ENCODE data around the gene TRMT44. TPM values are rescaled to one million over a fixed set of nuclear protein-coding genes. Genes with fewer than 3 reads are reported as not detected.

TRMT44 gene
- total and polyA plus RNA-seq, 2 donors (not counting 1 experiment from before 2014, with no cell fraction given) = 13.3 to 37.4 TPM

DNA sequence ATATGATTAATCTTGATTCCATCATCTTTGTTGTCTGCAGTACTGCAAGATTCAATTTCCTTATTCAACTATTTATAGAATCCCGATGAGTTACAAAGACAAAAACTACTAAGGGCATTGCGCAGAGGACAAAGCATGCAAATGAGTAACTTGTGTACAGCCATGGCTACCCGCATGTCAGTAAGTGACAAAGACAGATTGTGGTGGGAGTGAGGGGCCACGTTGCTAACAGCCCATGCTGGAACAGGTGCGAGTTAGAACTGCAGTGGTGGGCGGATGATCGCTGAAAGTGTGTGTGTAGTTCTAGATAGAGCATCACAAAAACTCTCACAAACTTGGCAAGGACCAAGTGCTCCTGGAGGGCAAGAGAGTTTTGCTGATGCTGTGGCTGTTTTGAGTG, 49.5 kb upstream of the TRMT44 start:
- no peaks in the 10 kb centered on the region for H3K4me1 ChIP-seq (ENCODE audit: control insufficient read depth in 2 of 2, insufficient read depth in 2 of 2, low read length in 2 of 2)
- no peak overlapping the region for H2AFZ ChIP-seq (ENCODE audit: insufficient read depth, low read depth, low read length, poor library complexity, severe bottlenecking)
- no peak overlapping the region for H3K9ac ChIP-seq (ENCODE audit: low read length)
- TF ChIP-seq, protein P1, sequence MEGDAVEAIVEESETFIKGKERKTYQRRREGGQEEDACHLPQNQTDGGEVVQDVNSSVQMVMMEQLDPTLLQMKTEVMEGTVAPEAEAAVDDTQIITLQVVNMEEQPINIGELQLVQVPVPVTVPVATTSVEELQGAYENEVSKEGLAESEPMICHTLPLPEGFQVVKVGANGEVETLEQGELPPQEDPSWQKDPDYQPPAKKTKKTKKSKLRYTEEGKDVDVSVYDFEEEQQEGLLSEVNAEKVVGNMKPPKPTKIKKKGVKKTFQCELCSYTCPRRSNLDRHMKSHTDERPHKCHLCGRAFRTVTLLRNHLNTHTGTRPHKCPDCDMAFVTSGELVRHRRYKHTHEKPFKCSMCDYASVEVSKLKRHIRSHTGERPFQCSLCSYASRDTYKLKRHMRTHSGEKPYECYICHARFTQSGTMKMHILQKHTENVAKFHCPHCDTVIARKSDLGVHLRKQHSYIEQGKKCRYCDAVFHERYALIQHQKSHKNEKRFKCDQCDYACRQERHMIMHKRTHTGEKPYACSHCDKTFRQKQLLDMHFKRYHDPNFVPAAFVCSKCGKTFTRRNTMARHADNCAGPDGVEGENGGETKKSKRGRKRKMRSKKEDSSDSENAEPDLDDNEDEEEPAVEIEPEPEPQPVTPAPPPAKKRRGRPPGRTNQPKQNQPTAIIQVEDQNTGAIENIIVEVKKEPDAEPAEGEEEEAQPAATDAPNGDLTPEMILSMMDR (IDR thresholded peaks at IDR 0.05) = no peak
- no peak for TF ChIP-seq EZH2 (IDR thresholded peaks at IDR 0.05; ENCODE audit: borderline replicate concordance, insufficient read depth, low read depth, low read length, poor library complexity, severe bottlenecking)
- H3K4me2 ChIP-seq (replicated peaks; ENCODE audit: low read depth, low read length, poor library complexity, severe bottlenecking) = no peak overlapping the region
- no peaks in the 10 kb centered on the region for H4K20me1 ChIP-seq (ENCODE audit: control insufficient read depth, insufficient read depth, low read length, poor library complexity, severe bottlenecking)
- H3K27ac ChIP-seq (ENCODE audit: low read length in 2 of 2) = no peak overlapping the region
- no peak for DNase-seq
- H3K9me3 ChIP-seq (ENCODE audit: control extremely low read depth in 1 of 3, control insufficient read depth in 2 of 3, insufficient read depth in 1 of 3, low read length in 2 of 3) = peaks cover 0 to 4% (median 0%) of the 10 kb centered on the region in 3 donors
- no peaks in the 10 kb centered on the region for H3K27me3 Mint-ChIP-seq
- ATAC-seq (ENCODE audit: low read depth) = no peak
- CTCF ChIA-PET = interaction anchor here (3.5 kb wide), 1 partner anchor 11 kb away, joined by 14 read pairs; no protein-coding TSS in a partner anchor
- POLR2A ChIA-PET = no interaction called here
- 75% methylated on average over 3 of the region's 7 CpGs for WGBS (ENCODE audit: insufficient coverage)
- no peaks in the 10 kb centered on the region for H3K9me3 Mint-ChIP-seq (ENCODE audit: insufficient read depth)
- H3K4me1 Mint-ChIP-seq = peaks cover 4% of the 10 kb centered on the region
- H3K79me2 ChIP-seq (ENCODE audit: control insufficient read depth, insufficient read depth, low read length) = no peaks in the 10 kb centered on the region
- no peak overlapping the region for H3K27ac Mint-ChIP-seq
- no peaks in the 10 kb centered on the region for H3K27me3 ChIP-seq (replicated peaks in 1 of 4; ENCODE audit: control extremely low read depth in 1 of 4, control insufficient read depth in 3 of 4, insufficient read depth in 4 of 4, low read length in 3 of 4)
- intact Hi-C loops (cut with micrococcal nuclease) = no loop called here
- no peak overlapping the region for H3K4me3 ChIP-seq (ENCODE audit: control extremely low read depth in 1 of 5, extremely low read depth in 1 of 5, insufficient read depth in 1 of 5, low read depth in 2 of 5, low read length in 4 of 5)
- peaks cover 0 to 27% of the 10 kb centered on the region in 2 experiments for H3K36me3 ChIP-seq (replicated peaks in 1 of 2; ENCODE audit: control extremely low read depth in 1 of 2, control insufficient read depth in 1 of 2, extremely low read depth in 1 of 2, insufficient read depth in 2 of 2, low read length in 1 of 2)
- no peak overlapping the region for H3K4me3 Mint-ChIP-seq

DNA sequence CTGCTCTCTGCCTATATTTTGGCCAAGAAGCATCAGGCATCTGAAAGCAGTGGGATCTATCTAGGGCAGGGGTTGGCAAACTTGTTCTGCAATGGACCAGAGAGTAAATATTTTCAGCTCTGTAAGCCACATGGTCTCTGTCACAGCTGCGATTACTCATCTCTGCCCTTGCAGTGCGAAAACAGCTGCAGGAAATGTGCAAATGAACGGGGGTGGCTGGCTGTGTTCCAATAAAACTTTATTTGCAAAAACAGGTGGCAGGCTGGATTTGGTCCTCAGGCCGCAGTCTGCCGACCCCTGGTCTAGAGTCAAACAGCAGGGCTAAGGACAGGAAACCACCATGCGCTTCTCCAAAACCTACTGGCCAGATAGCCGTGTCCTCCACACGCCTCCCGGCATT, 48.6 kb upstream of the TRMT44 start:
- Mint-ChIP-seq H3K4me3 (no peak overlapping the region), H3K27me3 (no peaks in the 10 kb centered on the region), H3K4me1 (peaks cover 4% of the 10 kb centered on the region), H3K27ac (no peak overlapping the region), H3K9me3 (ENCODE audit: insufficient read depth) (no peaks in the 10 kb centered on the region)
- Histone ChIP-seq H3K27me3 (replicated peaks in 1 of 4; ENCODE audit: control extremely low read depth in 1 of 4, control insufficient read depth in 3 of 4, insufficient read depth in 4 of 4, low read length in 3 of 4) (no peaks in the 10 kb centered on the region), H2AFZ (ENCODE audit: insufficient read depth, low read depth, low read length, poor library complexity, severe bottlenecking) (no peak overlapping the region), H3K4me1 (ENCODE audit: control insufficient read depth in 2 of 2, insufficient read depth in 2 of 2, low read length in 2 of 2) (no peaks in the 10 kb centered on the region), H4K20me1 (ENCODE audit: control insufficient read depth, insufficient read depth, low read length, poor library complexity, severe bottlenecking) (no peaks in the 10 kb centered on the region), H3K79me2 (ENCODE audit: control insufficient read depth, insufficient read depth, low read length) (no peaks in the 10 kb centered on the region), H3K9me3 (ENCODE audit: control extremely low read depth in 1 of 3, control insufficient read depth in 2 of 3, insufficient read depth in 1 of 3, low read length in 2 of 3) (peaks cover 0 to 4% (median 0%) of the 10 kb centered on the region in 3 donors), H3K27ac (ENCODE audit: low read length in 2 of 2) (no peak overlapping the region), H3K4me2 (replicated peaks; ENCODE audit: low read depth, low read length, poor library complexity, severe bottlenecking) (no peak overlapping the region), H3K4me3 (ENCODE audit: control extremely low read depth in 1 of 5, extremely low read depth in 1 of 5, insufficient read depth in 1 of 5, low read depth in 2 of 5, low read length in 4 of 5) (no peak overlapping the region), H3K36me3 (replicated peaks in 1 of 2; ENCODE audit: control extremely low read depth in 1 of 2, control insufficient read depth in 1 of 2, extremely low read depth in 1 of 2, insufficient read depth in 2 of 2, low read length in 1 of 2) (peaks cover 0 to 27% of the 10 kb centered on the region in 2 experiments), H3K9ac (ENCODE audit: low read length) (no peak overlapping the region)
- TF ChIP-seq, protein P1 (IDR thresholded peaks at IDR 0.05) = no peak
- TF ChIP-seq EZH2 (IDR thresholded peaks at IDR 0.05; ENCODE audit: borderline replicate concordance, insufficient read depth, low read depth, low read length, poor library complexity, severe bottlenecking) = no peak
- ATAC-seq (ENCODE audit: low read depth) (no peak), DNase-seq (no peak)
- ChIA-PET CTCF (interaction anchor here (0.7 to 3.5 kb wide), 2 partner anchors 10 to 590 kb away, joined by 5 to 14 read pairs; no protein-coding TSS in a partner anchor), POLR2A (no interaction called here)
- intact Hi-C loops (cut with micrococcal nuclease) = no loop called here
- 59% methylated on average over 9 of the region's 9 CpGs for WGBS (ENCODE audit: insufficient coverage)
